Spleen (tissue), 7 donors: ENCODE measurements around the gene PNMA8B.

Experiments used
- CTCF ChIP-seq, 11 experiments: fragments of 200-600 bp in 7 of 11; fragments of 450-650 bp in 4 of 11; sonication (generic) in 4 of 11; IDR thresholded peaks in 8 of 11; conservative IDR thresholded peaks in 3 of 11; 1 replicate in 7 of 11; 2 replicates in 4 of 11; pipeline versions ENCODE4 v1.4.0 to v1.8.0; 2016 to 2021; ENCODE audit warnings: antibody characterized with exemption in 11 of 11, inconsistent platforms in 4 of 11, mild to moderate bottlenecking in 1 of 11
- POLR2A ChIP-seq, 3 donors: fragments of 450-650 bp; IDR thresholded peaks; one replicate each; pipeline ENCODE4 v1.5.1; 2017; ENCODE audit warnings: antibody characterized with exemption in 3 of 3, mild to moderate bottlenecking in 1 of 3
- donor health status: DM: no; HTN: no; CAD: no; lungs with moderate emphysema.
- donor health status: DM: no; HTN: no; CAD: no.
- donor health status: DM: no; HTN: no; CAD: no.

- TF ChIP-seq CTCF (IDR thresholded peaks at IDR 0.05 in 8 of 11, conservative IDR thresholded peaks at IDR 0.05 in 3 of 11) (no peak), POLR2A (IDR thresholded peaks at IDR 0.05) (no peak)
Observed at GRCh38 chr19:46481947-46482346, 13.7 kb downstream of the PNMA8B start.
